ENCODE data around the gene MAD2L1BP.
"Not testable (repeated sequence)": the region's sequence is repeated elsewhere in the genome, so short reads cannot be mapped to it uniquely, and the experiment has no call there.

MAD2L1BP gene

DNA sequence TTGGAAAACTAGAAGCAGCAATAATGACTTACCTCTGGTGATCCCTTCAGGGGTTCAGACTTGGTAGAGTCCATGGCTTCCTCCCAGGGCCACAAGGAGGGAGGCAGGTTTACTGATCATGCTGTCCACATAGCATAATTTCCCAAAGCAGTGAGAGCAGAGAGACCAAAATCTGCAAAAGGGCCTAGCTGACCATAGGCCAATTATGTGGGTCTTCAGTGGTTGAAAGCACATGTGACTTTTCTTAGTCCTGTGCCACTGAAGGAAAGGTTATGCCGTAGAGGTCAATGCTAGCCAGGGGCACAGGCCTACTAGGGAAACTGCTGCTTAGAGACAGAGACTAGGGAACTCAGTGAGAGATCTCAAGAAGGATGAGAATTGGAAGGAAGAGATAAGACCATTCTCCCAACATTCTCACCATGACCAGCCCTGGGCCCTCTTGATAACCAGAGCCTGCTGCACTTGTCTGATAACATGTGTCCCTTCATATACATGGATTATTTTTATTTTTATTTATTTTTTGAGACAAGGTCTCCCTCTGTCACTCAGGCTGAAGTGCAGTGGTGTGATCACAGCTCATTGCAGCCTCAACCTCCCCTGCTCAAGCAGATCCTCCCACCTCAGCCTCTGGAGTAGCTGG is 4.5 kb upstream of the MAD2L1BP start:
- peak overlapping the region in 1 of 2 experiments; percentile 92 for H3K27ac ChIP-seq (ENCODE audit: insufficient read depth in 1 of 2, low read depth in 1 of 2, low read length in 2 of 2, poor library complexity in 1 of 2, severe bottlenecking in 2 of 2)
- peaks cover 6 to 44% (median 35%) of the 10 kb centered on the region in 4 experiments for H3K4me1 ChIP-seq (ENCODE audit: control extremely low read depth in 1 of 4, control insufficient read depth in 4 of 4, insufficient read depth in 4 of 4, low read length in 3 of 4)
- H3K4me3 ChIP-seq (ENCODE audit: control insufficient read depth in 1 of 7, extremely low read depth in 1 of 7, insufficient read depth in 4 of 7, low read depth in 2 of 7, low read length in 6 of 7): no peak overlapping the region
- no CpG with 5 or more reads among the region's 1 CpG for WGBS (ENCODE audit: insufficient coverage)
- no peaks in the 10 kb centered on the region for H3K27me3 ChIP-seq (replicated peaks in 2 of 5; ENCODE audit: control insufficient read depth in 4 of 5, insufficient read depth in 5 of 5, low read length in 4 of 5)
- DNase-seq: peak; percentile 72 to 85 (median 75)
- H3K36me3 ChIP-seq (ENCODE audit: control insufficient read depth in 4 of 4, insufficient read depth in 4 of 4, low read length in 3 of 4): peaks cover 0 to 15% (median 3%) of the 10 kb centered on the region in 4 experiments
- no peaks in the 10 kb centered on the region for H3K9me3 ChIP-seq (ENCODE audit: control extremely low read depth in 1 of 5, control insufficient read depth in 4 of 5, insufficient read depth in 2 of 5, low read depth in 1 of 5, low read length in 4 of 5)
- POLR2A ChIA-PET: no interaction called here
- CTCF ChIA-PET: interaction anchor here (2.9 kb wide), 1 partner anchor 15 kb away, joined by 9 read pairs; no protein-coding TSS in a partner anchor

DNA sequence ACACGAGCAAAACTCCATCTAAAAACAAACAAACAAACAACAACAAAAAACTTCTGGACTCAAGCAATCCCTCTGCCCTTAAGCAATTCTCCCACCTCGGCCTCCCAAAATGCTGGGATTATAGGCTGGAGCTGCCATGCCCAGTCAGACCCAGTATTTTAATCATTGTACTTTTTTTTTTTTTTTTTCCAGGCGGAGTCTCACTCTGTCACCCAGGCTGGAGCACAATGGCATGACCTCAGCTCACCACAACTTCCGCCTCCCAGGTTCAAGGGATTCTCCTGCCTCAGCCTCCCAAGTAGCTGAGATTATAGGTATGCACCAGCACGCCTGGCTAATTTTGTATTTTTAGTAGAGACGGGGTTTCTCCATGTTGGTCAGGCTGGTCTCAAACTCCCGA is 2.6 kb upstream of the MAD2L1BP start:
- H3K27me3 ChIP-seq (replicated peaks in 2 of 5; ENCODE audit: control insufficient read depth in 4 of 5, insufficient read depth in 5 of 5, low read length in 4 of 5); H3K27ac ChIP-seq (ENCODE audit: insufficient read depth in 1 of 2, low read depth in 1 of 2, low read length in 2 of 2, poor library complexity in 1 of 2, severe bottlenecking in 2 of 2); H3K9me3 ChIP-seq (ENCODE audit: control extremely low read depth in 1 of 5, control insufficient read depth in 4 of 5, insufficient read depth in 2 of 5, low read depth in 1 of 5, low read length in 4 of 5); POLR2A ChIA-PET; H3K36me3 ChIP-seq (ENCODE audit: control insufficient read depth in 4 of 4, insufficient read depth in 4 of 4, low read length in 3 of 4); H3K4me3 ChIP-seq (ENCODE audit: control insufficient read depth in 1 of 7, extremely low read depth in 1 of 7, insufficient read depth in 4 of 7, low read depth in 2 of 7, low read length in 6 of 7); DNase-seq: not testable (repeated sequence)
- CTCF ChIA-PET: interaction anchor here (0.7 kb wide), 1 partner anchor 59 kb away, joined by 3 read pairs; no protein-coding TSS in a partner anchor
- 98% methylated on average over 5 of the region's 7 CpGs for WGBS (ENCODE audit: insufficient coverage)
- H3K4me1 ChIP-seq (ENCODE audit: control extremely low read depth in 1 of 4, control insufficient read depth in 4 of 4, insufficient read depth in 4 of 4, low read length in 3 of 4): peaks cover 9 to 48% (median 34%) of the 10 kb centered on the region in 4 experiments

DNA sequence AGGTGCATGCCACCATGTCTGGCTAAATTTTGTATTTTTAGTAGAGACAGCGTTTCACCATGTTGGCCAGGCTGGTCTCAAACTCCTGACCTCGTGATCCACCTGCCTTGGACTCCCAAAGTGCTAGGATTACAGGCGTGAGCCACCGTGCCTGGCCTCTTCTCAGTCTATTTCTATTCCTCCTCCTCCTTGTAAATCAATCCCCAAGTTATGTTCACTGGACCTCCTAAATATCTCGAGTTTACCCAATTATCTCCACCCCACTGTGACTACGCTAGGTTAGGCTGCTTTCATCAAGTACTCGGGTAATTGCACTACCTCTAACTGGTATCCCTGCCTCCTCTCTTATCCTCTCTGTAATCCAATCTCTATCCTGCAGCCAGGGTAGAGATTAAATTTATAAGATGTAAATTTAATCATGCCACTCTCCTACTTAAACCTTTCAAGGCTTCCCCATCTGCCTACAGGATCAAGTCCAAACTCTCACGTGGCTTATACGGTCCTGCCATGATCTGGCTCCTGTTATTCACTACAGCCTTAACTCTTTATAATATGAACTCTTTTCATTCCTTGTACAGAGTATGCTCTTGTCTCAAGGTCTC is 837 bp upstream of the MAD2L1BP start:
- peaks cover 0 to 12% (median 8%) of the 10 kb centered on the region in 4 experiments for H3K36me3 ChIP-seq (ENCODE audit: control insufficient read depth in 4 of 4, insufficient read depth in 4 of 4, low read length in 3 of 4)
- POLR2A ChIA-PET: interaction anchor here (0.7 kb wide), 1 partner anchor 612 kb away, joined by 3 read pairs; the partner anchor contains the start of gene HSP90AB1
- WGBS (ENCODE audit: insufficient coverage): 76% methylated on average over 7 of the region's 9 CpGs
- H3K27me3 ChIP-seq (replicated peaks in 2 of 5; ENCODE audit: control insufficient read depth in 4 of 5, insufficient read depth in 5 of 5, low read length in 4 of 5): no peaks in the 10 kb centered on the region
- no peak for DNase-seq
- peaks cover 9 to 41% (median 32%) of the 10 kb centered on the region in 4 experiments for H3K4me1 ChIP-seq (ENCODE audit: control extremely low read depth in 1 of 4, control insufficient read depth in 4 of 4, insufficient read depth in 4 of 4, low read length in 3 of 4)
- H3K4me3 ChIP-seq (ENCODE audit: control insufficient read depth in 1 of 7, extremely low read depth in 1 of 7, insufficient read depth in 4 of 7, low read depth in 2 of 7, low read length in 6 of 7): peak overlapping the region in 3 of 7 experiments; percentile 87 to 97 (median 91)
- H3K27ac ChIP-seq (ENCODE audit: insufficient read depth in 1 of 2, low read depth in 1 of 2, low read length in 2 of 2, poor library complexity in 1 of 2, severe bottlenecking in 2 of 2): peak overlapping the region in 1 of 2 experiments; percentile 92
- H3K9me3 ChIP-seq (ENCODE audit: control extremely low read depth in 1 of 5, control insufficient read depth in 4 of 5, insufficient read depth in 2 of 5, low read depth in 1 of 5, low read length in 4 of 5): no peaks in the 10 kb centered on the region
- CTCF ChIA-PET: no interaction called here

DNA sequence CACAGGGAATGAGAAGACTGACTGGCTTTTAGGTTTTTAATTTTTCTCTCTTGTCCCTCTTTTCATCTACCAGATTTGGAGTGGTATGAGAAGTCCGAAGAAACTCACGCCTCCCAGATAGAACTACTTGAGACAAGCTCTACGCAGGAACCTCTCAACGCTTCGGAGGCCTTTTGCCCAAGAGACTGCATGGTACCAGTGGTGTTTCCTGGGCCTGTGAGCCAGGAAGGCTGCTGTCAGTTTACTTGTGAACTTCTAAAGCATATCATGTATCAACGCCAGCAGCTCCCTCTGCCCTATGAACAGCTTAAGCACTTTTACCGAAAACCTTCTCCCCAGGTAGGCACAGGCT is 644 bp downstream of the MAD2L1BP start:
- WGBS (ENCODE audit: insufficient coverage): 29% methylated on average over 4 of the region's 7 CpGs

DNA sequence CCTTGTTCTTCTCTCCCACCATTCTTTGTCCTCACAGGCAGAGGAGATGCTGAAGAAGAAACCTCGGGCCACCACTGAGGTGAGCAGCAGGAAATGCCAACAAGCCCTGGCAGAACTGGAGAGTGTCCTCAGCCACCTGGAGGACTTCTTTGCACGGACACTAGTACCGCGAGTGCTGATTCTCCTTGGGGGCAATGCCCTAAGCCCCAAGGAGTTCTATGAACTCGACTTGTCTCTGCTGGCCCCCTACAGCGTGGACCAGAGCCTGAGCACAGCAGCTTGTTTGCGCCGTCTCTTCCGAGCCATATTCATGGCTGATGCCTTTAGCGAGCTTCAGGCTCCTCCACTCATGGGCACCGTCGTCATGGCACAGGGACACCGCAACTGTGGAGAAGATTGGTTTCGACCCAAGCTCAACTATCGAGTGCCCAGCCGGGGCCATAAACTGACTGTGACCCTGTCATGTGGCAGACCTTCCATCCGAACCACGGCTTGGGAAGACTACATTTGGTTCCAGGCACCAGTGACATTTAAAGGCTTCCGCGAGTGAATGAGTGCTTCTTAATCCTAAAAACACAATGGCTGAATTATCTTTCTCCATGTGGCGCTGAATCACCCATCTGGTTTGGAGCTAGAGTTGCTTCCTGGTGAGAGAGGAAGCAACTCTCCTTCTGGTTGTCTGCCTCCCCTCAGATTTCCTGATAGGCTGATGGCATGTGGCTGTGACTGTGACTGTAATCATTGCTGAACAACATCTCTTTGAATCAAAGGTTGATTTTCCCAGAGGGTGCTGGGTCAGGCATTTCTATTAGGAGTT is 4.6 kb downstream of the MAD2L1BP start:
- no peaks in the 10 kb centered on the region for H3K9me3 ChIP-seq (ENCODE audit: control extremely low read depth in 1 of 5, control insufficient read depth in 4 of 5, insufficient read depth in 2 of 5, low read depth in 1 of 5, low read length in 4 of 5)
- POLR2A ChIA-PET: interaction anchor here (1.0 kb wide), 1 partner anchor 11 kb away, joined by 3 read pairs; no protein-coding TSS in a partner anchor
- H3K27me3 ChIP-seq (replicated peaks in 2 of 5; ENCODE audit: control insufficient read depth in 4 of 5, insufficient read depth in 5 of 5, low read length in 4 of 5): no peaks in the 10 kb centered on the region
- H3K4me3 ChIP-seq (ENCODE audit: control insufficient read depth in 1 of 7, extremely low read depth in 1 of 7, insufficient read depth in 4 of 7, low read depth in 2 of 7, low read length in 6 of 7): no peak overlapping the region
- DNase-seq: peak in 2 of 3 donors; percentile 63 to 69
- peaks cover 8 to 38% (median 28%) of the 10 kb centered on the region in 4 experiments for H3K4me1 ChIP-seq (ENCODE audit: control extremely low read depth in 1 of 4, control insufficient read depth in 4 of 4, insufficient read depth in 4 of 4, low read length in 3 of 4)
- H3K36me3 ChIP-seq (ENCODE audit: control insufficient read depth in 4 of 4, insufficient read depth in 4 of 4, low read length in 3 of 4): peaks cover 0 to 35% (median 23%) of the 10 kb centered on the region in 4 experiments
- H3K27ac ChIP-seq (ENCODE audit: insufficient read depth in 1 of 2, low read depth in 1 of 2, low read length in 2 of 2, poor library complexity in 1 of 2, severe bottlenecking in 2 of 2): peak overlapping the region in 1 of 2 experiments; percentile 45
- 93% methylated on average over 20 of the region's 21 CpGs for WGBS (ENCODE audit: insufficient coverage)
- CTCF ChIA-PET: interaction anchor here (0.9 to 1.6 kb wide), 2 partner anchors 14 to 22 kb away, joined by 3 to 5 read pairs; no protein-coding TSS in a partner anchor

More for the DNA sequence above, 644 bp downstream of the MAD2L1BP start:
- H3K27me3 ChIP-seq (replicated peaks in 2 of 5; ENCODE audit: control insufficient read depth in 4 of 5, insufficient read depth in 5 of 5, low read length in 4 of 5): no peaks in the 10 kb centered on the region
- ChIA-PET POLR2A (interaction anchor here (0.9 kb wide), 1 partner anchor 11 kb away, joined by 3 read pairs; no protein-coding TSS in a partner anchor), CTCF (interaction anchor here (0.8 to 1.9 kb wide), 3 partner anchors 11 to 28 kb away, joined by 3 to 5 read pairs (median 4); no protein-coding TSS in a partner anchor)
- H3K4me1 ChIP-seq (ENCODE audit: control extremely low read depth in 1 of 4, control insufficient read depth in 4 of 4, insufficient read depth in 4 of 4, low read length in 3 of 4): peaks cover 9 to 39% (median 31%) of the 10 kb centered on the region in 4 experiments
- H3K27ac ChIP-seq (ENCODE audit: insufficient read depth in 1 of 2, low read depth in 1 of 2, low read length in 2 of 2, poor library complexity in 1 of 2, severe bottlenecking in 2 of 2): peak overlapping the region; percentile 85 to 92
- H3K4me3 ChIP-seq (ENCODE audit: control insufficient read depth in 1 of 7, extremely low read depth in 1 of 7, insufficient read depth in 4 of 7, low read depth in 2 of 7, low read length in 6 of 7): peak overlapping the region; percentile 74 to 99 (median 91)
- DNase-seq: peak in 1 of 3 donors; percentile 9
- H3K9me3 ChIP-seq (ENCODE audit: control extremely low read depth in 1 of 5, control insufficient read depth in 4 of 5, insufficient read depth in 2 of 5, low read depth in 1 of 5, low read length in 4 of 5): no peaks in the 10 kb centered on the region
- peaks cover 0 to 24% (median 15%) of the 10 kb centered on the region in 4 experiments for H3K36me3 ChIP-seq (ENCODE audit: control insufficient read depth in 4 of 4, insufficient read depth in 4 of 4, low read length in 3 of 4)

DNA sequence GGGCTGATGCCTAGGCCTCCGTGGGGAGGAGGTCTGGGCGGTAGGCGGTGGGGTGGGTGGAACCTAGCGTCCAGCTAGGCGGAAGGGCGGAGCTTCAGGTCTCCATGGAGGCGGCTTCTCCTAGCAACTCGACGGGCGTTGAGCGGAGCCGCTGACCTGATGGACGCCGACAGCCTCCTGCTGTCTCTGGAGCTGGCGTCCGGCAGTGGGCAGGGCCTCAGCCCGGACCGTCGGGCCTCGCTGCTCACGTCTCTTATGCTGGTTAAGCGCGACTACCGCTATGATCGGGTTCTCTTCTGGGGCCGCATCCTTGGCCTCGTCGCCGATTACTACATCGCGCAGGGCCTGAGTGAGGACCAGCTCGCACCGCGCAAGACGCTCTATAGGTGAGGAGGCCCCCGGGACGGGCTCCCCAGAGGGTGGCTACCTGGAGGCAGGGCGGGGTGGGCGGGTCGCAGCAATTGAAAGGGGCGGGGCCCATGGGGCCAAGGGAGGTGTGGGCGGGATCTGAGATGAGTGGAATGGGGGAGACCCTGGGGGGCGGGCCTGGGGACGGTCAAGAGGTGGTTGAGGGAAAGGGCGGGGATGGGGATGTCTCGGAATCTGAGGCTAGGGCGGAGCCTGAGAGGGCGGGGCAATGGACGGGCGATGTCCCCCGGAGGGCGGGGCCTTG is 9.4 kb downstream of the MAD2L1BP start, which contains the start of gene RSPH9:
Gene RSPH9, plus strand, starts transcription at position 97 of the 673 bp plus-strand sequence. Its CDS starts 63 bp downstream, at position 160.
- Histone ChIP-seq H3K36me3 (ENCODE audit: control insufficient read depth in 4 of 4, insufficient read depth in 4 of 4, low read length in 3 of 4) (peaks cover 0 to 23% (median 11%) of the 10 kb centered on the region in 4 experiments), H3K27me3 (replicated peaks in 2 of 5; ENCODE audit: control insufficient read depth in 4 of 5, insufficient read depth in 5 of 5, low read length in 4 of 5) (no peaks in the 10 kb centered on the region), H3K4me1 (ENCODE audit: control extremely low read depth in 1 of 4, control insufficient read depth in 4 of 4, insufficient read depth in 4 of 4, low read length in 3 of 4) (peaks cover 0 to 18% (median 11%) of the 10 kb centered on the region in 4 experiments), H3K9me3 (ENCODE audit: control extremely low read depth in 1 of 5, control insufficient read depth in 4 of 5, insufficient read depth in 2 of 5, low read depth in 1 of 5, low read length in 4 of 5) (no peaks in the 10 kb centered on the region), H3K27ac (ENCODE audit: insufficient read depth in 1 of 2, low read depth in 1 of 2, low read length in 2 of 2, poor library complexity in 1 of 2, severe bottlenecking in 2 of 2) (no peak within 1 kb of the TSS), H3K4me3 (ENCODE audit: control insufficient read depth in 1 of 7, extremely low read depth in 1 of 7, insufficient read depth in 4 of 7, low read depth in 2 of 7, low read length in 6 of 7) (peak within 1 kb of the TSS in 6 of 7 experiments; percentile 32 to 87 (median 74))
- DNase-seq: peak in 2 of 3 donors; percentile 71 to 76
- 1% methylated on average over 45 of the region's 52 CpGs for WGBS (ENCODE audit: insufficient coverage)
- ChIA-PET CTCF (interaction anchor here (1.0 to 3.5 kb wide), 4 partner anchors 15 to 45 kb away, joined by 3 to 21 read pairs (median 6); partner anchors contain the start of gene GTPBP2), POLR2A (no interaction called here)

Data from common myeloid progenitor, CD34-positive (primary cell).